Cardiac fibroblast (primary cell): ENCODE data around the gene TBATA.
A peak's percentile ranks its signal among the peaks of the same experiment; 100 is the strongest.

Source experiments
- DNase-seq, 2 donors: peaks; one replicate each; pipeline versions ENCODE4 v3.0.0 to v3.0.0-alpha.2; 2010; ENCODE audit warnings: low read depth in 2 of 2
- H3K4me3 ChIP-seq, 2 donors: replicated peaks in 1 of 2; 1 replicate in 1 of 2; 2 replicates in 1 of 2; pipeline ENCODE4 v1.5.1; 2011; ENCODE audit warnings: low read depth in 2 of 2, low read length in 2 of 2, mild to moderate bottlenecking in 2 of 2, moderate library complexity in 1 of 2
- TF ChIP-seq, protein P1 (sequence below): IDR thresholded peaks from one replicate; pipeline ENCODE4 v1.5.1; 2011; ENCODE audit warnings: low read depth, mild to moderate bottlenecking, low read length, inconsistent platforms

TBATA gene

DNA sequence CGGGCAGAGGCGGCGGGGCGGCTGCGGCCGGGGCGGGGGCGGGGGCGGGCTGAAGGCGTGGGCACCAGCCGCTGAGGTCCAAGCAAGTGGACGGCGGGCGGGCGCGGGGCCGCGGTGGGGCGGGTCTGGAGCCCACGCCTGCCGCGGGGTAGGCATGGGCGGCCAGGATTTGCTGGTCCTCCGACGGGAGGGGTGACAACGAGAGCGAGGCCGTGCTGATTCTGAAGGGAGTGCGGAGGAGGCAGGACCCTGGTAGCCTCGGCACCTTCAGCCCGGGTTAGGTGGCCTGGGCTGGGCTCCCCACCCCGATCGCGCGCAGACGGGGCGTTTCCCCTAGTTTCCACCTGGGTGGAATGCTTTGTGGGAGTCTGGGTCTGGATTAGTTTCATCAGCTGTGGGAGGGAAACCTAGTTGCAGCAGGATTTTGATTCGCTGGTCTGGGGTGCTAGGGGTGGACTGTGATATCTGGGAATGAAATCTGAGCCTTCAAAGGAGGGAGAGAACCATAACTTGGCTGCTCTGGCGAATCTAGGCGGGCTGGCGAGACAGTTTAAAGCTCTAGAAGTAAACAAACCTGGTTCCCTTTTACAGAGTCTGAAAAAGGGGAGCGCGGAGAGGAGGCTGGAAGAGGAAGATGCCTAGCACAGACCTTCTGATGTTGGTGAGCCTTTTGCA lies 31.2 kb upstream of the TBATA start:
- peak; percentile 82 for DNase-seq
- TF ChIP-seq, protein P1, sequence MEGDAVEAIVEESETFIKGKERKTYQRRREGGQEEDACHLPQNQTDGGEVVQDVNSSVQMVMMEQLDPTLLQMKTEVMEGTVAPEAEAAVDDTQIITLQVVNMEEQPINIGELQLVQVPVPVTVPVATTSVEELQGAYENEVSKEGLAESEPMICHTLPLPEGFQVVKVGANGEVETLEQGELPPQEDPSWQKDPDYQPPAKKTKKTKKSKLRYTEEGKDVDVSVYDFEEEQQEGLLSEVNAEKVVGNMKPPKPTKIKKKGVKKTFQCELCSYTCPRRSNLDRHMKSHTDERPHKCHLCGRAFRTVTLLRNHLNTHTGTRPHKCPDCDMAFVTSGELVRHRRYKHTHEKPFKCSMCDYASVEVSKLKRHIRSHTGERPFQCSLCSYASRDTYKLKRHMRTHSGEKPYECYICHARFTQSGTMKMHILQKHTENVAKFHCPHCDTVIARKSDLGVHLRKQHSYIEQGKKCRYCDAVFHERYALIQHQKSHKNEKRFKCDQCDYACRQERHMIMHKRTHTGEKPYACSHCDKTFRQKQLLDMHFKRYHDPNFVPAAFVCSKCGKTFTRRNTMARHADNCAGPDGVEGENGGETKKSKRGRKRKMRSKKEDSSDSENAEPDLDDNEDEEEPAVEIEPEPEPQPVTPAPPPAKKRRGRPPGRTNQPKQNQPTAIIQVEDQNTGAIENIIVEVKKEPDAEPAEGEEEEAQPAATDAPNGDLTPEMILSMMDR: no peak
- peak overlapping the region; percentile 89 to 92 for H3K4me3 ChIP-seq

GRCh38 chr10:70815504-70816219 lies 30.5 kb upstream of the TBATA start, which contains the start of gene SGPL1:
TSS of gene SGPL1 (plus strand) at chr10:70815948. CDS start at chr10:70816854, 906 bp downstream.
- DNase-seq: peak; percentile 72 to 87
- peak within 1 kb of the TSS; percentile 89 to 92 for H3K4me3 ChIP-seq
- TF ChIP-seq, protein P1: peak; percentile 77

- H3K4me3 ChIP-seq: no peak overlapping the region
- no peak for DNase-seq
- TF ChIP-seq, protein P1: no peak
Observed at GRCh38 chr10:70814126-70814525, 28.9 kb upstream of the TBATA start.

- TF ChIP-seq, protein P1: no peak
- no peak overlapping the region for H3K4me3 ChIP-seq
- no peak for DNase-seq
Observed at GRCh38 chr10:70812814-70813213, 27.6 kb upstream of the TBATA start.

GRCh38 chr10:70811881-70812280 lies 26.7 kb upstream of the TBATA start:
- no peak overlapping the region for H3K4me3 ChIP-seq
- no peak for DNase-seq
- TF ChIP-seq, protein P1: no peak

DNA sequence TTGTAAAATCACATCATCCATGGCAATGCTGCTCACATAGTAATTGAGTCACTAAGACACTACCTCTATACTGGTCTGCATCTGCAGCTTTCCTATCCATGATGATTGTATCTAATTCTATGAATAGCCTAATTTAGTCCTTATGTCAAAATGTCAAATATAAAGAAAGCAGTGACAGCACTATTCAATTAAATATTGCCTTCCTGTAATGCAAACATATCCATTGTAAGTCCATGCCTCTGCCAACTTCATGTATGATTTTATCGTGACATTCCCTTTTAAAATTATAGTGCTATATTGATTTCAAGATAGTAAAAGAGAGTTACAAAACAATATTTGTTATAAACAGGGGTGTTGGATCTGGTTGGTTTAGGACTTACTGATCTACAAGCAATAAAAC lies 25.8 kb upstream of the TBATA start:
- TF ChIP-seq, protein P1: no peak
- no peak overlapping the region for H3K4me3 ChIP-seq
- no peak for DNase-seq
